ENCODE data around the gene RIMBP3C.
"Not testable (repeated sequence)": the region's sequence is repeated elsewhere in the genome, so short reads cannot be mapped to it uniquely, and the experiment has no call there.

GRCh38 chr22:21497984-21498383, 53.3 kb downstream of the RIMBP3C start:
- TF ChIP-seq CTCF (IDR thresholded peaks at IDR 0.05; ENCODE audit: insufficient read depth, low read depth, low read length); EZH2 (IDR thresholded peaks at IDR 0.05; ENCODE audit: insufficient read depth, low read length): not testable (repeated sequence)

Data from astrocyte (in vitro differentiated cells and primary cell).